ENCODE results near the gene PALD1. TPM values are rescaled to one million over a fixed set of nuclear protein-coding genes. Genes with fewer than 3 reads are reported as not detected.
A peak's percentile ranks its signal among the peaks of the same experiment; 100 is the strongest.

PALD1 gene
- 10 to 100 TPM; 17.3 to 19.7 TPM for total RNA-seq
- polyA plus RNA-seq (2013, experiment 1 of 2), result 12.0 TPM
- 11.6 TPM for polyA plus RNA-seq (2013, experiment 2 of 2)
- long read RNA-seq, experiment 1, partial matches to known transcripts, result 9 of 10 reads
- long read RNA-seq, experiment 1, other reads (novel, unspliced or antisense), result 1 of 10 reads
- long read RNA-seq, experiment 2, full-length matches to known transcripts, result 26 of 51 reads
- long read RNA-seq, experiment 2, partial matches to known transcripts, result 12 of 51 reads
- long read RNA-seq, experiment 2, other reads (novel, unspliced or antisense), result 13 of 51 reads
- long read RNA-seq, experiment 3, full-length matches to known transcripts, result 48 of 89 reads
- long read RNA-seq, experiment 3, partial matches to known transcripts, result 9 of 89 reads
- long read RNA-seq, experiment 3, other reads (novel, unspliced or antisense), result 32 of 89 reads
- long read RNA-seq, experiment 4, partial matches to known transcripts, result 0 of 1 reads
- long read RNA-seq, experiment 4, other reads (novel, unspliced or antisense), result 1 of 1 reads

GRCh38 chr10:70478191-70479164, at the start of gene PALD1:
Gene PALD1 (plus strand): TSS chr10:70478767. CDS start chr10:70525952, 47,185 bp downstream.
- peak; percentile 90 for DNase-seq
- H3K36me3 ChIP-seq (ENCODE audit: control insufficient read depth, insufficient read depth, low read length), result no peaks in the 10 kb centered on the region
- H3K9ac ChIP-seq (ENCODE audit: extremely low read depth, low read length, poor library complexity, severe bottlenecking), result peak within 1 kb of the TSS; percentile 62
- H3K27me3 Mint-ChIP-seq (ENCODE audit: insufficient read depth), result peaks cover 4% of the 10 kb centered on the region
- H3K36me3 Mint-ChIP-seq (ENCODE audit: low read depth), result peaks cover 6% of the 10 kb centered on the region
- H3K4me3 ChIP-seq (ENCODE audit: low read length), result peak within 1 kb of the TSS; percentile 90
- H3K27me3 ChIP-seq (ENCODE audit: control insufficient read depth, insufficient read depth, low read length, poor library complexity, severe bottlenecking), result no peaks in the 10 kb centered on the region
- 0 to 2% methylated on average over 39 to 110 of the region's 110 CpGs for WGBS, 2 experiments (ENCODE audit: insufficient coverage in 1 of 2, insufficient read length in 1 of 2)
- H3K27ac ChIP-seq (ENCODE audit: low read depth, low read length), result no peak within 1 kb of the TSS
- H3K9me3 ChIP-seq (ENCODE audit: control insufficient read depth, low read length), result no peaks in the 10 kb centered on the region
- peaks cover 6% of the 10 kb centered on the region for H3K4me1 ChIP-seq (ENCODE audit: control insufficient read depth, insufficient read depth, low read length)
- peaks cover 36% of the 10 kb centered on the region for H3K4me1 Mint-ChIP-seq
- no peaks in the 10 kb centered on the region for H3K9me3 Mint-ChIP-seq
- TF ChIP-seq, protein P1, sequence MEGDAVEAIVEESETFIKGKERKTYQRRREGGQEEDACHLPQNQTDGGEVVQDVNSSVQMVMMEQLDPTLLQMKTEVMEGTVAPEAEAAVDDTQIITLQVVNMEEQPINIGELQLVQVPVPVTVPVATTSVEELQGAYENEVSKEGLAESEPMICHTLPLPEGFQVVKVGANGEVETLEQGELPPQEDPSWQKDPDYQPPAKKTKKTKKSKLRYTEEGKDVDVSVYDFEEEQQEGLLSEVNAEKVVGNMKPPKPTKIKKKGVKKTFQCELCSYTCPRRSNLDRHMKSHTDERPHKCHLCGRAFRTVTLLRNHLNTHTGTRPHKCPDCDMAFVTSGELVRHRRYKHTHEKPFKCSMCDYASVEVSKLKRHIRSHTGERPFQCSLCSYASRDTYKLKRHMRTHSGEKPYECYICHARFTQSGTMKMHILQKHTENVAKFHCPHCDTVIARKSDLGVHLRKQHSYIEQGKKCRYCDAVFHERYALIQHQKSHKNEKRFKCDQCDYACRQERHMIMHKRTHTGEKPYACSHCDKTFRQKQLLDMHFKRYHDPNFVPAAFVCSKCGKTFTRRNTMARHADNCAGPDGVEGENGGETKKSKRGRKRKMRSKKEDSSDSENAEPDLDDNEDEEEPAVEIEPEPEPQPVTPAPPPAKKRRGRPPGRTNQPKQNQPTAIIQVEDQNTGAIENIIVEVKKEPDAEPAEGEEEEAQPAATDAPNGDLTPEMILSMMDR (conservative IDR thresholded peaks at IDR 0.05), result peak; percentile 55
- peak within 1 kb of the TSS; percentile 68 for H3K4me3 Mint-ChIP-seq
- H3K27ac Mint-ChIP-seq, result peak within 1 kb of the TSS; percentile 78

DNA sequence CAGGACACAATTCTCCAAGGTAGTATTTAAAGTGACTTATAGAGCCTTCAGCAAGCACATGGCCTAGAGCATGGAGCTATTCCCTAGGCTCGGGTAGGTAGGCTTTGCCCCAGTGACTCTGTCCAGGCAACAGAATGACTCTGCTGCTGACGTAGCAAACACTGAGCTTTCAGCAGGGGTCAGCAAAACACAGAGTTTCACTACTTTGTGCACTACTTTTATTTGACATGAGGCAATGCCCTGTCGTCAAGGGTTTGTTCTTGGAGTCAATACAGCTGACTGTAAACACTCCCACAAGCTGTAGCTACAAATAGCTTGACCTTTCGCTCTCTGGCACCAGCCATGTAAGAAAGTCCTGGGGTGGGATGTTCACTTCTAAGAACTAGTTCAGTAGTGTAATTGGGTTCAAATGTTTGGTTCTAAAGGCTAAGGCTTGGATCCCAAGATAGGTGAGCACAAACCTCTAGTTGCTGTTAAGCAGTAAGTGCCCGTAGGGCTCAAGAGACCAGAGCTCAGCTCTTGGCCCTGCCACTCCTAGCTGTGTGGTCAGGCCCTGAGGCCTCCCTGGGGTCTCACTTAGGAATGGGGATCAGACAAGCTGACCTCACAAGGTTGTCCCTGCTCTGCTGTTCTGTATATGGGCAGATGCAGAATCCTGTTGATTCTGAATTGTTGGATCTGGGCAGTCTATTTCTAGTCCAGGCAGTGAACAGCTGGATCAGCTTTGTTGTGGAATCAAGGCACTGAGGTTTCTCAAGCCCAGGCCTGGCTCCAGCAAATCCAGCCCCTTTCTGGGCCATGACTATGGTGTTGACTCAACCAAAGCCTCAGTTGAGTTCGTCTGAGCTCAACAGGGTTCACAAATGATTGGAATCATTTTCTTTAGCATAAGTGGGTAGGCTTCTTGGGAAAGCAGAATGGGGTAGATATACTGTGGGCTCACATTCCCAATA, 47.8 kb upstream of the PALD1 start:
- Mint-ChIP-seq H3K27ac (peak overlapping the region; percentile 55), H3K4me1 (peaks cover 2% of the 10 kb centered on the region), H3K9me3 (no peaks in the 10 kb centered on the region), H3K36me3 (ENCODE audit: low read depth) (peaks cover 57% of the 10 kb centered on the region), H3K27me3 (ENCODE audit: insufficient read depth) (no peaks in the 10 kb centered on the region), H3K4me3 (no peak overlapping the region)
- TF ChIP-seq, protein P1 (conservative IDR thresholded peaks at IDR 0.05), result peak; percentile 48
- Histone ChIP-seq H3K27me3 (ENCODE audit: control insufficient read depth, insufficient read depth, low read length, poor library complexity, severe bottlenecking) (no peaks in the 10 kb centered on the region), H3K27ac (ENCODE audit: low read depth, low read length) (no peak overlapping the region), H3K4me3 (ENCODE audit: low read length) (no peak overlapping the region), H3K36me3 (ENCODE audit: control insufficient read depth, insufficient read depth, low read length) (peaks cover 92% of the 10 kb centered on the region), H3K9me3 (ENCODE audit: control insufficient read depth, low read length) (no peaks in the 10 kb centered on the region), H3K9ac (ENCODE audit: extremely low read depth, low read length, poor library complexity, severe bottlenecking) (no peak overlapping the region), H3K4me1 (ENCODE audit: control insufficient read depth, insufficient read depth, low read length) (peaks cover 4% of the 10 kb centered on the region)
- DNase-seq, result no peak
- 88 to 89% methylated on average over 3 to 6 of the region's 6 CpGs for WGBS, 2 experiments (ENCODE audit: insufficient coverage in 1 of 2, insufficient read length in 1 of 2)
